Activated CD4-positive, alpha-beta T cell treated with anti-CD3 and anti-CD28 coated beads, Interleukin-2, amount 10 ng/mL, durations not matched to agents 7 days and 5 days (primary cell): ENCODE data around the gene NISCH. TPM values are rescaled to one million over a fixed set of nuclear protein-coding genes. Genes with fewer than 3 reads are reported as not detected.

Experiments used
- CTCF ChIA-PET: fragments of 350-600 bp; sonication (Branson Sonifier 250); formaldehyde crosslinking; loops from one replicate; lab custom pipeline; 2021; ENCODE audit warnings: antibody characterized with exemption; lab: Charles Lee
- POLR2A ChIA-PET: fragments of 350-600 bp; sonication (Branson Sonifier 250); formaldehyde crosslinking; loops from one replicate; lab custom pipeline; 2021; ENCODE audit warnings: antibody characterized with exemption; lab: Charles Lee
- DNase-seq: peaks from one replicate; pipeline ENCODE4 v3.0.0-alpha.2; 2020
- H3K27ac Mint-ChIP-seq: one replicate; pipeline ENCODE4 v1.8.0; 2021; ENCODE audit warnings: mild to moderate bottlenecking, moderate library complexity, mixed read lengths
- H3K27me3 Mint-ChIP-seq: one replicate; pipeline ENCODE4 v1.8.0; 2021; ENCODE audit warnings: mixed read lengths
- H3K36me3 Mint-ChIP-seq: one replicate; pipeline ENCODE4 v1.8.0; 2021; ENCODE audit warnings: low read depth, mixed read lengths
- H3K4me1 Mint-ChIP-seq: one replicate; pipeline ENCODE4 v1.8.0; 2021; ENCODE audit warnings: mixed read lengths
- H3K4me3 Mint-ChIP-seq: one replicate; pipeline ENCODE4 v1.8.0; 2021; ENCODE audit warnings: mild to moderate bottlenecking, moderate library complexity, mixed read lengths
- H3K9me3 Mint-ChIP-seq: one replicate; pipeline ENCODE4 v1.8.0; 2021; ENCODE audit warnings: mixed read lengths
- total RNA-seq, 2 experiments: library from RNA; stranded (reverse); gene quantifications; one replicate each; pipeline ENCODE4 v1.2.3, GENCODE V29; 2021

The NISCH gene
- total RNA-seq, 2 experiments from 2014 or later = 94.5 TPM

DNA sequence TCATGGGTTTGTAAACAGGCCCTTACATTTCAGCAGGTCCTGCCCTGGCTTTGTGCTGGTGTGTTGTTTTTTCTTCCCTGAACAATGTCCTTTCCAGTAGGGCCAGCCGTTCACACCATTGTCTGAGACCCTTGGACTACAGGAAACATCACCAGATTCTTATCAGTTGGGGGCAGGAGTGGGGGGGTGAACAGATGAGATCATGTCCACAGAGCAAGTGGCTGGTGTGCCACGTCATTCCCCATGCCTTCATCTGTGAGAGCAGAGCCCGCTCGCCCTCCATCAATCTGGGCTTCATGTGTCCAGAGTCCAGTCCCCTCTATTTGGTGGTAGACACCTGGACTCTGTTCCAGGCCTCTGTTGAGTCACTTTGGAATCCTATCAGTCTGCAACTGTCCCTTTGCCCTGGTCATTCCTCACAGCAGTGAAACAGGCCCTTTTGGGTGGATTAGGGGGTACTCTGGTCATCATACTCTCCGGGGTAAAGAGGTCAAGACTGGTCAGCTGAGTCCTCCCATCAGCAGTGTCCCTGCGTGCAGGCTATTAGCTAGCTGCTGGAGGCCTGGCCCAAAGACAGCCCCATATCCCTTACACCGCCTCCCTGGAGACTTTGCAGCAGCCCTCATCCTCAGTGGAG is 25.5 kb upstream of the NISCH start:
- POLR2A ChIA-PET = no interaction called here
- no peak for DNase-seq
- Mint-ChIP-seq H3K27me3 (peaks cover 6% of the 10 kb centered on the region), H3K27ac (no peak overlapping the region), H3K36me3 (no peaks in the 10 kb centered on the region), H3K4me3 (no peak overlapping the region), H3K4me1 (peaks cover 1% of the 10 kb centered on the region), H3K9me3 (no peaks in the 10 kb centered on the region)
- CTCF ChIA-PET = interaction anchor here (1.1 to 2.5 kb wide), 4 partner anchors 13 to 18 kb away, joined by 3 to 13 read pairs (median 4); no protein-coding TSS in a partner anchor

DNA sequence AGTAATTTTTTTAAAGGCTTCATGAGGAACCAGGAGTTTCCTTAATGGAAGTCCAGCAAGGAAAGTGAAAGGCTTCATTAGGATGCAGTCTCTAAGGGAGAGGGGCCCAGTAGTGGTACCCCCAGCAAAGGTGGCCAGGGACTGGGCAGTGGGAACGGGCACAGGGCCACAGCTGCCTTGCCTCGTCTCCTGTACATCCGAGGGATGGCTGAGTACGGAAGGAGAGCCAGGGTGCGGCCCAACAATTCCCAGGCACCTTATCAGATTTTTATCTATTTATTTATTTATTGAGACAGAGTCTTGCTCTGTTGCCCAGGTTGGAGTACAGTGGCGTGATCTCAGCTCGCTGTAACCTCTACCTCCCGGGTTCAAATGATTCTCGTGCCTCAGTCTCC is 25.0 kb upstream of the NISCH start:
- ChIA-PET CTCF (interaction anchor here (1.1 to 2.5 kb wide), 3 partner anchors 17 to 18 kb away, joined by 3 to 13 read pairs (median 4); no protein-coding TSS in a partner anchor), POLR2A (no interaction called here)
- Mint-ChIP-seq H3K4me3 (no peak overlapping the region), H3K9me3 (no peaks in the 10 kb centered on the region), H3K36me3 (no peaks in the 10 kb centered on the region), H3K27me3 (peaks cover 6% of the 10 kb centered on the region), H3K27ac (no peak overlapping the region), H3K4me1 (peaks cover 1% of the 10 kb centered on the region)
- DNase-seq = no peak

DNA sequence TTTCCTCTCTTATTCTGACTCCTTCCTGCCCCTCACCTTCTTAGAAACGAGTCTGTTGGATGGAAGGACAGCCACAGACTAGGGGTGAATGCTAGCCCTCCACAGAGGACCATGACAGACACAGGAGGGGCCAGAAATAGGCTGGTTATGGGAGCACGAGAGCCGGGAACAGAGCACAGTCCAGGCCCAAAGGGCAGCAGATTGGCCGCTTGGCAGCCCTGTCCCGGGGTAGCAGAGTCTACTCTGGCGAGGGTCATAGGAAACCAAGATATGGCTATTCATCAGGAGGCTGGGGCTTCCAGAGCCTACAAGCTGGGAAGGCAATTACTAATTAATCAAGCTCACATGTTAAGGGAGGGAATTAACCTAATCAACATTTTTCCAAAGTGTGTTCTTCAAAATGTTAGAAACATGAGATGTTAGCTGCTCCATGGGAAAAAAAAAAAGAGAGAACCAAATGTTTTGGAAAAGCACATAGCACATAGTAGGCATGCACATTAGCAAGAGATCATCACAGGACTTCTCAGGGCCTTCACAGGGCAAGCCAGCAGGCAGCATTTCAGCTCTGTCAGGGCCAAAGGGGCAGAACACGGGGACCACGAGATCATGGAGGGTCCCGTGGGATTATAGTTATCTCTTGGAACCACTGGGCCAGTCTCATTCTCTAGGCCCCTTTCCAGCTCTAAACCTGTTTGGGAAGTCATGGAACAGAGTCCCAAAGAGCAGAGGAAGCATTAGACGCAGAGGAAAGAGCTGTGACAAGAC is 23.8 kb upstream of the NISCH start:
- Mint-ChIP-seq H3K4me1 (peaks cover 1% of the 10 kb centered on the region), H3K4me3 (no peak overlapping the region), H3K27ac (no peak overlapping the region), H3K9me3 (no peaks in the 10 kb centered on the region), H3K36me3 (no peaks in the 10 kb centered on the region), H3K27me3 (peaks cover 6% of the 10 kb centered on the region)
- DNase-seq = no peak
- ChIA-PET CTCF (interaction anchor here (0.7 to 2.5 kb wide), 4 partner anchors 13 to 21 kb away, joined by 3 to 13 read pairs (median 3); partner anchors contain the start of gene SEMA3G), POLR2A (no interaction called here)

DNA sequence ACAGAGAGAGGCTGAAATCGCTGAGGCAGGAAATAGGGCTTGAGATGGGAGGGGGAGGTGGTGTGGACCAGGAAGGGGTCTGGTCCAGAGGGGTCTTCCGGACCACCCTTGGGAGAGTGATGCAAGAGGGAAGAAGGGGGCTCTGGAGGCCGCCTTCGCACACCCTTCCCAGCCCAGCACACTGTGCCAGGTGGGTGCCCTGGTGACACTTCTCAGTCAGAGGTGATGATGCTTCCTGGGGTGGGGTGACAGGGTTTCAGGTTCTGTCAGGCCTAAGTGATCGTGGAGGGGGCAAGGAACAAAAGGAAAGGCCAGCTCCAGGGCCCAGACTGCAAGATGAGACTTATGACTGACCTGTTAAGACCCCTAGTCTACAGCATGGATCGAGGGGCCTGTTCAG is 23.2 kb upstream of the NISCH start:
- ChIA-PET POLR2A (no interaction called here), CTCF (interaction anchor here (0.7 to 2.5 kb wide), 4 partner anchors 13 to 20 kb away, joined by 3 to 13 read pairs (median 4); partner anchors contain the start of gene SEMA3G)
- no peaks in the 10 kb centered on the region for H3K36me3 Mint-ChIP-seq
- peaks cover 1% of the 10 kb centered on the region for H3K4me1 Mint-ChIP-seq
- DNase-seq = no peak
- no peak overlapping the region for H3K4me3 Mint-ChIP-seq
- H3K27me3 Mint-ChIP-seq = peaks cover 6% of the 10 kb centered on the region
- no peak overlapping the region for H3K27ac Mint-ChIP-seq
- H3K9me3 Mint-ChIP-seq = no peaks in the 10 kb centered on the region

DNA sequence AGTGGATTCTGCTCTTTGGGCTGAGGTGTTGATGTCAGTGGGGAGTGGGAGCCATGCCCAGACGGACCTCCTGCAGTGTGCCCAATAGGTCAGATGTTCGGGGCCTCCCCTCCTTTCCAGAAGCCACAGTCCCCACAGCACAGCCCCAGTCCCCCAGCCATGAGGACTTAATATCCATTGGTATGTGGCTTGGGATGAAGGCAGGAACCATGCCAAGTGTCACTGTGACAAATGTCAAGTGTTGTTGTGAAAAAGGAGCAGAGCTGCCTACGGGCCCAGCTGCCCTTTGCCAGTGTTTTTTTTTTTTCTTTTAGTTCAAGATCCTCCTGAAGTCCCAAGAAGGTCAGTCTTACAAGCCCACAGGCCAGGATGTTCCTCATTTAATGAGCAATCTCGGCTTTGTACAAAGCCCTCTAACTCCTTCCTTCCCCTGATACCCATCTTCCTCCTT is 22.7 kb upstream of the NISCH start:
- CTCF ChIA-PET = interaction anchor here (0.7 to 1.3 kb wide), 4 partner anchors 12 to 20 kb away, joined by 3 to 5 read pairs (median 4); partner anchors contain the start of gene SEMA3G
- Mint-ChIP-seq H3K27me3 (peaks cover 6% of the 10 kb centered on the region), H3K4me3 (no peak overlapping the region), H3K36me3 (no peaks in the 10 kb centered on the region), H3K9me3 (no peaks in the 10 kb centered on the region), H3K4me1 (peaks cover 1% of the 10 kb centered on the region), H3K27ac (no peak overlapping the region)
- POLR2A ChIA-PET = no interaction called here
- no peak for DNase-seq

DNA sequence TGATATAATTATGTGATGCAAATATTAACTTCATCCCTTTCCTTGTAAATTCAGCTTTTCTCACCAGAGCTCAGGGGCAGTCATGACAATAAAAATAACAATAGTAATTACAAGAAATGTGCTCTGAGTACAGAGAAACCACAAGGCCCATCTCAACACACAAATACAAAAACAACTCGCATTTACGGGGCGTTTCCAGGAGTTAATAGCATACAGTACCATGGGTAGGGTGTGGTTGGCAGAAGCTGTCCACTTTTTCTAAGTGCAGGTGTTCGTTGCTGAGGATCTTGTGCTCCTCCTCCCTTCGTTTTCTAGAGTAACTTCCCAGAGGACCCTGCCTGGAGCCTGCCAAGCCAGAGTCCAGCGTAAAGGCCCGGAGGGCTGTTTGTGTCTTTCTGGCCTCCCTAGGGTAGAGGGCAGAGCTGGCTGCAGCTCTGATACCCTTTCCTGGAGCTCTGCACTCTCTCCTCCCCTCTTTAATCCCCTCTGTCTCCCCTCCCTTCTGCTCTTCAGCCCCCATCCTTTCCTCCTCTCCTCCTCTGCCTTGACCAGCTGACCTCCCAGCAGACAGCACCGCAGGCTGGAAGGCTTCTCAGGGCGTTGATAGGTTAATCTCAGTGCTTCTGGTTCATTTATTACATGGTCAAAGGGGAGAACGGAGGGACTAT is 21.9 kb upstream of the NISCH start:
- H3K36me3 Mint-ChIP-seq = no peaks in the 10 kb centered on the region
- CTCF ChIA-PET = interaction anchor here (0.6 to 1.3 kb wide), 3 partner anchors 12 to 215 kb away, joined by 3 to 5 read pairs (median 4); partner anchors contain the start of gene SEMA3G
- DNase-seq = no peak
- no peak overlapping the region for H3K4me3 Mint-ChIP-seq
- peaks cover 1% of the 10 kb centered on the region for H3K4me1 Mint-ChIP-seq
- no peak overlapping the region for H3K27ac Mint-ChIP-seq
- POLR2A ChIA-PET = no interaction called here
- peaks cover under 1% of the 10 kb centered on the region for H3K27me3 Mint-ChIP-seq
- H3K9me3 Mint-ChIP-seq = no peaks in the 10 kb centered on the region

GRCh38 chr3:52433996-52434479 is 21.4 kb upstream of the NISCH start:
- ChIA-PET CTCF (interaction anchor here (1.2 to 1.3 kb wide), 2 partner anchors 11 to 13 kb away, joined by 3 to 5 read pairs; partner anchors contain the start of gene SEMA3G), POLR2A (no interaction called here)
- no peak for DNase-seq
- no peaks in the 10 kb centered on the region for H3K9me3 Mint-ChIP-seq
- H3K4me3 Mint-ChIP-seq = no peak overlapping the region
- peaks cover 1% of the 10 kb centered on the region for H3K4me1 Mint-ChIP-seq
- no peaks in the 10 kb centered on the region for H3K27me3 Mint-ChIP-seq
- no peaks in the 10 kb centered on the region for H3K36me3 Mint-ChIP-seq
- no peak overlapping the region for H3K27ac Mint-ChIP-seq

- Mint-ChIP-seq H3K9me3 (no peaks in the 10 kb centered on the region), H3K4me1 (peaks cover 1% of the 10 kb centered on the region), H3K27ac (no peak overlapping the region), H3K36me3 (no peaks in the 10 kb centered on the region), H3K4me3 (no peak overlapping the region), H3K27me3 (no peaks in the 10 kb centered on the region)
- POLR2A ChIA-PET = no interaction called here
- no peak for DNase-seq
- CTCF ChIA-PET = no interaction called here
Observed at GRCh38 chr3:52434491-52435115, 20.8 kb upstream of the NISCH start.

DNA sequence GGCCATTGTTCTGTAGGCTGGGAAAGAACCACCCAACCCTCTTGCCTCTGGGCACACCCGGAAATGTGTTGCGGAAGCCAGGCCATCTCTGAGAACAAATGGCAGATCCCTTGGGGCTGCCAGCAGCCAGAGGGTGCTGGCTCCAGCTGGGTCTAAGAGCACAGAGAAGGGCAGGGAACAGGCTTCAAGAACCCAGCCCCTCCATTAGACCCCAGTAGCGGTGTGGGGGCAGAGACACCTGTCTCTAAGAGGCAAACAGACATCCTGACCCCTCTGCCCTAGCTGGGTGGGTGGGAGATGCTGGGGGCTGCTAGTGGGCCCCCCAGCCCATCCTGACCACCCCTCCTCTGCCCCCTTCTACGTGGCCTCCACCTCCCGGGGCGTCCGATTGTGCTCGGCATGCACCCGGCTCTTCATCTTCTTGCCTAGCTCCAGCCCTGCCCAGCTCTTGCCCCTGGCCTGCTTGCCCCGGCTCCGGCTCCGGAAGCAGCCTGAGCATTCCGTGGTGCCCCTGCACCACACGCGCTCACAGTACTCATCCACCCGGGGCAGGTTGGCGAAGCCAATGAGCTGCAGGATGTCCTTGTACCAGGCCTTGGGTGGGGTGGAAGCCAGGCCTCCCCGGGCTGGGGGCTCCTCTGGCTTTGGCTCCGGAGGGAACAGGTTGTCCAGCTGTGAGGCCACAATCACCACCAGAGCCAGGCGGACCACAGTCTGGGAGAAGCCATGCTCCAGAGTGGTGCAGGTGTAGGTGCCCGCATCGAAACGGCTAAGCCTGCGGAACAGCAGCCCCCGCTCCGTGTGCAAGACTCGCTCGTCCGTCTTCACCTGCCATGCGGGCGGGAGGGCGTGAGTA is 19.9 kb upstream of the NISCH start:
- POLR2A ChIA-PET = no interaction called here
- Mint-ChIP-seq H3K4me3 (no peak overlapping the region), H3K36me3 (no peaks in the 10 kb centered on the region), H3K4me1 (peaks cover 1% of the 10 kb centered on the region), H3K9me3 (no peaks in the 10 kb centered on the region), H3K27ac (no peak overlapping the region), H3K27me3 (no peaks in the 10 kb centered on the region)
- no peak for DNase-seq
- CTCF ChIA-PET = interaction anchor here (1.1 to 1.9 kb wide), 3 partner anchors 11 to 47 kb away, joined by 3 to 5 read pairs (median 4); no protein-coding TSS in a partner anchor

DNA sequence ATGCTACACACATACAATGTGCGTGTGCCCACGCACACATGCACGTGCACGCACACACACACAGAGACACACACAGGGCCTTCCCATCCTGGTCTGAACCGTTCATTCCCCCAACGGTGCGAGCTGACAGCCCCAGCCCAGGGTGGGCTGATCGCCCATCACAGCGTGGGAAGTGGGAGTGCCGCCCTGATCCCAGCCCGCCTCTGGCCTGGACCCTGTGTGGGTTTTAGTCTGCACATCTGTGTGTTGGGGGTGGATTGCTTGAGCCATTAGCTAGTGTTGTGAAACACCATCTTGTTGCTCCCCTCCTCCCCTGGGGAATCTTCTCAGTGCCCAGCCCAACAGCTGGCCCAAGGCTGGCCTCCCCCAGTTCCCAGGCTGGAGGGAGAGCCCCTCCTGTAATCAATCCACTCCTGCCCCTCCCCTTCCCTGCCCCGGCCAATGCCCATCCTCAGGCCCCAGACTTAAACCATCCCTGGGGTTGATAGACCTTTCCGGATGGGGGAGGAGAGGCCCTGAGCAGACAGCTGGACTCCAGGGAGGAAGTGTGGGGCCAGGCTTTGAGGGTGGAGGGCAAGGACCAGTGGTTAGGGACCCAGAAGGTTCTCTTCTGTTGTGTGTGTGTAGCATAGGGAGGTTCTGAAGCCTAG is 18.8 kb upstream of the NISCH start:
- CTCF ChIA-PET = interaction anchor here (1.4 to 1.9 kb wide), 2 partner anchors 9 to 45 kb away, joined by 3 to 5 read pairs; no protein-coding TSS in a partner anchor
- no peaks in the 10 kb centered on the region for H3K9me3 Mint-ChIP-seq
- H3K36me3 Mint-ChIP-seq = no peaks in the 10 kb centered on the region
- DNase-seq = no peak
- POLR2A ChIA-PET = no interaction called here
- H3K4me1 Mint-ChIP-seq = peaks cover 1% of the 10 kb centered on the region
- no peak overlapping the region for H3K27ac Mint-ChIP-seq
- no peaks in the 10 kb centered on the region for H3K27me3 Mint-ChIP-seq
- no peak overlapping the region for H3K4me3 Mint-ChIP-seq
